PC-9 (cell line): ENCODE measurements around the gene KCNQ1OT1. TPM values are rescaled to one million over a fixed set of nuclear protein-coding genes. Genes with fewer than 3 reads are reported as not detected.

Experiments
- BruUV-seq: library from RNA; stranded (reverse); fragments of 400-500 nt; replicated peaks from 2 replicates; lab custom pipeline; 2021; lab: Mats Ljungman, UMichigan
- CTCF ChIA-PET: fragments of 300-600 bp; sonication (Branson Sonifier 250); formaldehyde crosslinking; loops from one replicate; lab custom pipeline; 2022; ENCODE audit warnings: antibody characterized with exemption; lab: Charles Lee
- POLR2A ChIA-PET: fragments of 300-600 bp; sonication (Branson Sonifier 250); formaldehyde crosslinking; loops from one replicate; lab custom pipeline; 2022; ENCODE audit warnings: antibody characterized with exemption; ENCODE audit not compliant: unreplicated experiment; lab: Charles Lee
- DNase-seq, 2 experiments: peaks; one replicate each; pipeline versions ENCODE4 v3.0.0 to v3.0.0-alpha.2; 2015 to 2022; ENCODE audit warnings: mixed read lengths in 1 of 2
- H2AFZ ChIP-seq: fragments of 200-600 bp; sonication (generic); 2 replicates; pipeline ENCODE4 v1.8.1; 2017; ENCODE audit warnings: antibody characterized with exemption
- H3F3A ChIP-seq: fragments of 200-600 bp; sonication (generic); 2 replicates; pipeline ENCODE4 v1.8.1; 2017; ENCODE audit warnings: antibody characterized with exemption, mild to moderate bottlenecking, low read depth; ENCODE audit not compliant: insufficient read depth
- H3K27ac ChIP-seq: fragments of 200-600 bp; sonication (generic); 2 replicates; pipeline ENCODE4 v1.6.1; 2016; ENCODE audit warnings: mixed run types
- H3K27me3 ChIP-seq: fragments of 200-600 bp; sonication (generic); 2 replicates; pipeline ENCODE4 v1.6.1; 2016; ENCODE audit warnings: low read depth, mixed run types; ENCODE audit not compliant: insufficient read depth
- H3K36me3 ChIP-seq: fragments of 200-600 bp; sonication (generic); 2 replicates; pipeline ENCODE4 v1.6.1; 2016; ENCODE audit warnings: low read depth, mixed run types
- H3K4me1 ChIP-seq: fragments of 200-600 bp; sonication (generic); replicated peaks from 2 replicates; pipeline ENCODE4 v1.6.1; 2016; ENCODE audit warnings: mixed run types; ENCODE audit not compliant: insufficient read depth
- H3K4me2 ChIP-seq: fragments of 200-600 bp; sonication (generic); 2 replicates; pipeline ENCODE4 v1.6.1; 2017; ENCODE audit warnings: mixed run types
- H3K4me3 ChIP-seq: fragments of 200-600 bp; sonication (generic); 2 replicates; pipeline ENCODE4 v1.6.1; 2016; ENCODE audit warnings: mixed run types
- H3K79me2 ChIP-seq: fragments of 200-600 bp; sonication (generic); 2 replicates; pipeline ENCODE4 v1.6.1; 2017; ENCODE audit warnings: low read depth, mixed run types
- H3K9me2 ChIP-seq: fragments of 200-600 bp; sonication (generic); 2 replicates; pipeline ENCODE4 v1.8.1; 2017; ENCODE audit warnings: mild to moderate bottlenecking; ENCODE audit not compliant: insufficient read depth
- H3K9me3 ChIP-seq: fragments of 200-600 bp; sonication (generic); 2 replicates; pipeline ENCODE4 v1.8.1; 2016; ENCODE audit warnings: low read depth; ENCODE audit not compliant: insufficient read depth
- H4K20me1 ChIP-seq: fragments of 200-600 bp; sonication (generic); 2 replicates; pipeline ENCODE4 v1.8.1; 2017; ENCODE audit not compliant: insufficient read depth
- EZH2 ChIP-seq: fragments of 200-600 bp; sonication (generic); IDR thresholded peaks from 2 replicates; pipeline ENCODE4 v1.8.0; 2017; ENCODE audit warnings: antibody characterized with exemption, low read depth
- intact Hi-C: fragments of 100-400 bp; cut with micrococcal nuclease; formaldehyde crosslinking; loops from one replicate; pipeline ENCODE4 v1.10.0; 2022; ENCODE audit not compliant: unreplicated experiment
- total RNA-seq: library from RNA; stranded (reverse); gene quantifications from 2 replicates; pipeline ENCODE4 v1.2.3, GENCODE V29; 2021
- TF ChIP-seq, protein P1 (sequence below): fragments of 200-600 bp; sonication (generic); conservative IDR thresholded peaks from 2 replicates; pipeline ENCODE4 v1.6.1; 2017; ENCODE audit warnings: mixed run types, antibody characterized with exemption, mild to moderate bottlenecking, moderate library complexity

The KCNQ1OT1 gene
- total RNA-seq, 1 experiment from 2014 or later: 3.4 TPM

DNA sequence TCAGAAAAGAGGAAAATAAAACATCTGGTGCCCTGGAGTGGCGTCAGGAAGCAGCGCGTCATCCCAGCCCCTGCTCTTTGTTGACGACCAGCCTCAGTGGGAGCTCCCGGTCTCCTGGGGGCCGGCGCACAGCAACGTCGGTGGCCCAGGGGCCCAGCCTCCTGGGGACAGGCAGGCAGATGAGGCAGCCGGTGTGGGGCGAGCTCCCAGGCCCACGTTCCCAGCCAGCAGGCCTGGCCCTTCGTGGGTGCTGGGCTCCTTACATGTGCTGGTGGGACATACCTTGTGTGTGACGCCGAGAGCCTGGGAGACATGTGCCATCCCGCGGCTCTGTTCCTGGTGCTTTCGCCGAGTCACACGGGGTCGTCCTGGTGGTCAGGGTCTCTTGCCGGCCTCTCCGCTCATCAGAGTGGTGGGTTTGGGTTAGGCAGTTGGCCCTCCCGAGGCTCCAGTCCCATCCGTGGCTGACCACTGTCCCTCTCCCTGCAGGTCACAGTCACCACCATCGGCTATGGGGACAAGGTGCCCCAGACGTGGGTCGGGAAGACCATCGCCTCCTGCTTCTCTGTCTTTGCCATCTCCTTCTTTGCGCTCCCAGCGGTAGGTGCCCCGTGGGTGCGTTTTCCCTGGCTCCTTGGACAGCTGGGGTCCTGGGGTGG lies 116.7 kb downstream of the KCNQ1OT1 start:
- no peaks in the 10 kb centered on the region for H3K9me3 ChIP-seq
- H3F3A ChIP-seq: no peaks in the 10 kb centered on the region
- CTCF ChIA-PET: no interaction called here
- no peak for DNase-seq
- no peak overlapping the region for H3K4me3 ChIP-seq
- POLR2A ChIA-PET: no interaction called here
- no peaks in the 10 kb centered on the region for H3K9me2 ChIP-seq
- TF ChIP-seq, protein P1, sequence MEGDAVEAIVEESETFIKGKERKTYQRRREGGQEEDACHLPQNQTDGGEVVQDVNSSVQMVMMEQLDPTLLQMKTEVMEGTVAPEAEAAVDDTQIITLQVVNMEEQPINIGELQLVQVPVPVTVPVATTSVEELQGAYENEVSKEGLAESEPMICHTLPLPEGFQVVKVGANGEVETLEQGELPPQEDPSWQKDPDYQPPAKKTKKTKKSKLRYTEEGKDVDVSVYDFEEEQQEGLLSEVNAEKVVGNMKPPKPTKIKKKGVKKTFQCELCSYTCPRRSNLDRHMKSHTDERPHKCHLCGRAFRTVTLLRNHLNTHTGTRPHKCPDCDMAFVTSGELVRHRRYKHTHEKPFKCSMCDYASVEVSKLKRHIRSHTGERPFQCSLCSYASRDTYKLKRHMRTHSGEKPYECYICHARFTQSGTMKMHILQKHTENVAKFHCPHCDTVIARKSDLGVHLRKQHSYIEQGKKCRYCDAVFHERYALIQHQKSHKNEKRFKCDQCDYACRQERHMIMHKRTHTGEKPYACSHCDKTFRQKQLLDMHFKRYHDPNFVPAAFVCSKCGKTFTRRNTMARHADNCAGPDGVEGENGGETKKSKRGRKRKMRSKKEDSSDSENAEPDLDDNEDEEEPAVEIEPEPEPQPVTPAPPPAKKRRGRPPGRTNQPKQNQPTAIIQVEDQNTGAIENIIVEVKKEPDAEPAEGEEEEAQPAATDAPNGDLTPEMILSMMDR: no peak
- no peak for TF ChIP-seq EZH2
- no peak overlapping the region for H2AFZ ChIP-seq
- H3K4me2 ChIP-seq: no peak overlapping the region
- no TSS peak for BruUV-seq
- H4K20me1 ChIP-seq: no peaks in the 10 kb centered on the region
- intact Hi-C loops: no loop called here
- H3K27ac ChIP-seq: no peak overlapping the region
- H3K4me1 ChIP-seq: no peaks in the 10 kb centered on the region
- no peaks in the 10 kb centered on the region for H3K36me3 ChIP-seq
- H3K27me3 ChIP-seq: peaks cover 11% of the 10 kb centered on the region; the same call in 1 of the 2 replicates
- no peaks in the 10 kb centered on the region for H3K79me2 ChIP-seq

DNA sequence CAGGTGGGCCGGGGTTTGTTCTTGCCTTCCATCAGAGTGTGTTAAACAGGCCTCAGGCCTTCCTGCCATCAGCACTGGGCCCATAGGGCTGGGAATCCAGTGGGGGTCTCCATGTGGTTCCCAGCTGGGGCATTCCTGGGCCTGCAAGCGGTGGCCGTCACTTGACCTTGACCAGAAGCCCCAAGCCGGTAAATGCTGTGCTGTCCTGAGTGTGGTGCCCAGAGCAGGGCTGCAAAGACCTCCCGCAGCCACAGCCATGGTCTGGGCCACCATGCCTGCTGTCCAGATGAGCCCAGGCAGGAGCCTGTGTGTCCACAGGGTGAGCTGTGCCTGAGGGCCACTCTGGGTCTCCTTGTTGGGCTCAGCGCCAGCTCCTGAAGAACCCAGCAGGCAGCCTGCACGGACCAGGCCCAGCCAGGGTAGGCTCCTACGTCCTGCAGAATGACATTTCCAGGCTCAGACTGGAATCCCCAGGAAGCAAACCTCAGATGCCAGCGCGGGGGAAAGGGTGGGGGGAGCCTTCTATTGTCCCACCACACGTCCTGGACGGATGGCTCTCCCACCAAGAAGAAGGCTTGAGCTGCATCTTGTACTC lies 117.3 kb downstream of the KCNQ1OT1 start:
- Histone ChIP-seq H3K4me2 (no peak overlapping the region), H3K9me3 (no peaks in the 10 kb centered on the region), H3K4me1 (no peaks in the 10 kb centered on the region), H4K20me1 (no peaks in the 10 kb centered on the region), H2AFZ (no peak overlapping the region), H3F3A (no peaks in the 10 kb centered on the region), H3K9me2 (no peaks in the 10 kb centered on the region), H3K4me3 (no peak overlapping the region), H3K27ac (no peak overlapping the region), H3K27me3 (peaks cover 4% of the 10 kb centered on the region; the same call in 1 of the 2 replicates), H3K36me3 (no peaks in the 10 kb centered on the region), H3K79me2 (no peaks in the 10 kb centered on the region)
- DNase-seq: no peak
- BruUV-seq: no TSS peak
- ChIA-PET CTCF (no interaction called here), POLR2A (no interaction called here)
- no peak for TF ChIP-seq EZH2
- TF ChIP-seq, protein P1: no peak
- intact Hi-C loops: no loop called here

DNA sequence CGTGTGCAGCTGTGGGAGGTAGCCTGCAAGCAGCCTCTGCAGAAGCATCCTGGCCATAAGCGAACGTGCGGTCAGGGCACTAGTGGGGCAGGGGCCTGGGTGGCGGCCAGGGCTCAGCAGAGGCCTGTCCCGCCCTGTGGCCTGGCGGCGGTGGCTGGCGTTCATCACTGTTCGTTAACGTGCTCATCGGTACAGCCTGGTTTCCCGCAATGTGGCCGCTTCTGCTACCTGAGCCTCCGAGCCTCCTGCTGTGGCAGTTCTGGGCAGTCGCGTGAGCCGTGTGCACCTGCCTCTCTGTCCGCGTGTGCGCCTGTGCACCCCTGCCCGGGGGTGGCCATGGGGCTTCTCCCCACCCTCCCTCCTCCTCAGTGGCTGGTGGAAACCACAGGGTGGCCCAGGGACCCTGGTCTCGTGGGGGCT lies 117.9 kb downstream of the KCNQ1OT1 start:
- Histone ChIP-seq H3K36me3 (no peaks in the 10 kb centered on the region), H3K4me1 (no peaks in the 10 kb centered on the region), H3K4me2 (no peak overlapping the region), H3F3A (no peaks in the 10 kb centered on the region), H3K9me2 (no peaks in the 10 kb centered on the region), H4K20me1 (no peaks in the 10 kb centered on the region), H3K9me3 (no peaks in the 10 kb centered on the region), H2AFZ (no peak overlapping the region), H3K27me3 (no peaks in the 10 kb centered on the region), H3K27ac (no peak overlapping the region), H3K4me3 (no peak overlapping the region), H3K79me2 (no peaks in the 10 kb centered on the region)
- CTCF ChIA-PET: no interaction called here
- intact Hi-C loops: no loop called here
- DNase-seq: no peak
- no TSS peak for BruUV-seq
- TF ChIP-seq, protein P1: no peak
- no peak for TF ChIP-seq EZH2
- POLR2A ChIA-PET: no interaction called here
